A549 (cell line): ENCODE data around the gene TEKT5. TPM values are rescaled to one million over a fixed set of nuclear protein-coding genes. Genes with fewer than 3 reads are reported as not detected.

Experiments used
- ATAC-seq, 2 experiments: fragments of 200-7000 bp in 1 of 2; fragments of >200 bp in 1 of 2; cut with Nextera tagmentation in 1 of 2; cut with Tn5 transposase in 1 of 2; 3 replicates each; pipeline versions ENCODE4 v1.8.0 to v1.9.1; 2018 to 2020; ENCODE audit warnings: mild to moderate bottlenecking in 1 of 2, moderate library complexity in 1 of 2
- CTCF ChIA-PET: fragments of 300-600 bp; sonication (Branson Sonifier 250); formaldehyde crosslinking; extraction: SDS; loops from one replicate; lab custom pipeline; 2021; ENCODE audit warnings: antibody characterized with exemption, inconsistent platforms; lab: Yijun Ruan, JAX
- POLR2A ChIA-PET: fragments of 350-600 bp; formaldehyde crosslinking; extraction: SDS; loops from one replicate; lab custom pipeline; 2021; ENCODE audit warnings: antibody characterized with exemption, inconsistent platforms; lab: Yijun Ruan, JAX
- DNase-seq, 2 experiments: peaks; one replicate each; pipeline versions ENCODE4 v3.0.0 to v3.0.0-alpha.2; 2011 to 2016; ENCODE audit warnings: low read depth in 1 of 2, low spot score in 1 of 2
- FAIRE-seq: peaks from 2 replicates; lab custom pipeline; 2011; peaks lifted over from hg19 to GRCh38; lab: Jason Lieb, UNC
- H3K27ac ChIP-seq, 2 experiments: fragments of >200 bp; sonication (Bioruptor Twin); formaldehyde crosslinking; 3 replicates each; pipeline ENCODE4 v1.5.1; 2016 to 2017
- H3K4me1 ChIP-seq: fragments of >200 bp; sonication (Bioruptor Twin); formaldehyde crosslinking; 3 replicates; pipeline ENCODE4 v1.6.1; 2016
- H3K4me2 ChIP-seq: fragments of >200 bp; sonication (Bioruptor Twin); formaldehyde crosslinking; 3 replicates; pipeline ENCODE4 v1.6.1; 2016
- H3K4me3 ChIP-seq: fragments of >200 bp; sonication (Bioruptor Twin); formaldehyde crosslinking; 3 replicates; pipeline ENCODE4 v1.5.1; 2016
- H3K9me3 ChIP-seq: fragments of >200 bp; sonication (Bioruptor Twin); formaldehyde crosslinking; 3 replicates; pipeline ENCODE4 v1.6.1; 2016
- BHLHE40 ChIP-seq: IDR thresholded peaks from 2 replicates; pipeline ENCODE4 v1.6.1; 2012; ENCODE audit warnings: low read depth, low read length, inconsistent platforms
- CBX2 ChIP-seq: fragments of 200-600 bp; sonication (generic); IDR thresholded peaks from 2 replicates; pipeline ENCODE4 v1.6.1; 2016; ENCODE audit warnings: low read depth, mild to moderate bottlenecking, borderline replicate concordance
- CEBPB ChIP-seq, 2 experiments: fragments of >200 bp in 1 of 2; sonication (Bioruptor Twin) in 1 of 2; formaldehyde crosslinking in 1 of 2; IDR thresholded peaks; 2 replicates each; pipeline ENCODE4 v1.6.1; 2012 to 2016
- CTCF ChIP-seq: fragments of >200 bp; sonication (Bioruptor Twin); formaldehyde crosslinking; IDR thresholded peaks from 3 replicates; pipeline ENCODE4 v1.5.1; 2016
- EHF ChIP-seq: fragments of 250-450 bp; sonication (Bioruptor Pico); IDR thresholded peaks from 2 replicates; pipeline ENCODE4 v1.5.0; 2020; ENCODE audit warnings: mild to moderate bottlenecking
- FOSL2 ChIP-seq, 2 experiments: fragments of 450-650 bp in 1 of 2; fragments of >200 bp in 1 of 2; sonication (Bioruptor Twin) in 1 of 2; formaldehyde crosslinking; IDR thresholded peaks; 2 replicates each; pipeline versions ENCODE4 v1.5.0 to v1.6.1; 2016 to 2020; ENCODE audit warnings: mild to moderate bottlenecking in 1 of 2, moderate library complexity in 1 of 2
- FOXS1 ChIP-seq: fragments of 250-450 bp; sonication (Bioruptor Pico); IDR thresholded peaks from 2 replicates; pipeline ENCODE4 v1.5.0; 2020; ENCODE audit warnings: mild to moderate bottlenecking, moderate library complexity
- HOXA7 ChIP-seq: fragments of 250-450 bp; sonication (Bioruptor Pico); IDR thresholded peaks from 2 replicates; pipeline ENCODE4 v1.5.0; 2020; ENCODE audit warnings: mild to moderate bottlenecking, moderate library complexity
- HOXB13 ChIP-seq: fragments of 250-450 bp; sonication (Bioruptor Pico); IDR thresholded peaks from 2 replicates; pipeline ENCODE4 v1.5.0; 2020; ENCODE audit warnings: low read depth, mild to moderate bottlenecking, moderate library complexity
- JUNB ChIP-seq: fragments of >200 bp; sonication (Bioruptor Twin); formaldehyde crosslinking; IDR thresholded peaks from 2 replicates; pipeline ENCODE4 v1.6.1; 2016
- KDM1A ChIP-seq: fragments of 200-600 bp; sonication (generic); IDR thresholded peaks from 2 replicates; pipeline ENCODE4 v1.6.1; 2016; ENCODE audit warnings: low read depth, mild to moderate bottlenecking
- KDM5A ChIP-seq: fragments of 200-600 bp; sonication (generic); IDR thresholded peaks from 2 replicates; pipeline ENCODE4 v1.6.1; 2016; ENCODE audit warnings: antibody characterized with exemption, mild to moderate bottlenecking
- MAFK ChIP-seq: fragments of 450-650 bp; IDR thresholded peaks from 2 replicates; pipeline ENCODE4 v1.6.1; 2014; ENCODE audit not compliant: partially characterized antibody
- MYC ChIP-seq: IDR thresholded peaks from 2 replicates; pipeline ENCODE4 v1.6.1; 2012; ENCODE audit warnings: mild to moderate bottlenecking, inconsistent platforms, low read length, improper control_type of control experiment, borderline replicate concordance
- NR3C1 ChIP-seq: fragments of >200 bp; sonication (Bioruptor Twin); formaldehyde crosslinking; IDR thresholded peaks from 3 replicates; pipeline ENCODE4 v1.6.1; 2017
- PHF8 ChIP-seq: fragments of 200-600 bp; sonication (generic); IDR thresholded peaks from 2 replicates; pipeline ENCODE4 v1.6.1; 2016; ENCODE audit warnings: low read depth, mild to moderate bottlenecking, antibody characterized with exemption, moderate library complexity, borderline replicate concordance
- POLR2AphosphoS2 ChIP-seq: conservative IDR thresholded peaks from 2 replicates; pipeline ENCODE4 v1.6.1; 2012; ENCODE audit warnings: low read length, improper control_type of control experiment, inconsistent platforms
- RFX5 ChIP-seq: fragments of 450-650 bp; IDR thresholded peaks from 2 replicates; pipeline ENCODE4 v1.7.1; 2014; ENCODE audit warnings: antibody characterized with exemption, mild to moderate bottlenecking, moderate library complexity
- TP53 ChIP-seq: fragments of 250-450 bp; sonication (Bioruptor Pico); IDR thresholded peaks from 2 replicates; pipeline ENCODE4 v1.5.0; 2021; ENCODE audit warnings: mild to moderate bottlenecking, moderate library complexity
- USF2 ChIP-seq: fragments of 450-650 bp; IDR thresholded peaks from 2 replicates; pipeline ENCODE4 v1.6.1; 2014; ENCODE audit warnings: antibody characterized with exemption
- ZC3H11A ChIP-seq: fragments of 450-650 bp; IDR thresholded peaks from 2 replicates; pipeline ENCODE4 v1.6.1; 2014; ENCODE audit warnings: antibody characterized with exemption, mild to moderate bottlenecking
- ZFP36 ChIP-seq: fragments of 450-650 bp; IDR thresholded peaks from 2 replicates; pipeline ENCODE4 v1.6.1; 2014; ENCODE audit warnings: borderline replicate concordance; ENCODE audit not compliant: partially characterized antibody
- WGBS: methylation state at CpG from one replicate; pipeline ENCODE4 v1.1.6; 2017; ENCODE audit errors: missing lambda C conversion rate; 5-methylcytosine and 5-hydroxymethylcytosine counted together
- polyA plus RNA-seq, 4 experiments: library from polyadenylated mRNA; depleted of rRNA in 3 of 4; stranded (reverse); fragments of >200 nt; fragmentation: RNase III in 1 of 4; extraction: RNeasy Plus Mini Kit Qiagen cat#74134 plus additional on column Dnase treatment in 1 of 4; gene quantifications; 2 replicates in 3 of 4; 3 replicates in 1 of 4; pipeline ENCODE4 v1.2.3, GENCODE V29; 2011 to 2017
- TF ChIP-seq, protein P1 (sequence below): fragments of 200-600 bp; sonication (generic); IDR thresholded peaks from 2 replicates; pipeline ENCODE4 v1.6.1; 2016; ENCODE audit warnings: antibody characterized with exemption, mild to moderate bottlenecking, moderate library complexity
- TF ChIP-seq, protein P2 (sequence below): fragments of 250-450 bp; sonication (Bioruptor Pico); IDR thresholded peaks from 2 replicates; pipeline ENCODE4 v1.5.0; 2020; ENCODE audit warnings: low read depth, mild to moderate bottlenecking, moderate library complexity
- TF ChIP-seq, protein P3 (sequence below): fragments of 150-350 bp; IDR thresholded peaks from 2 replicates; pipeline ENCODE4 v1.6.1; 2014; ENCODE audit warnings: low read depth, mild to moderate bottlenecking, low read length

Gene TEKT5
- polyA plus RNA-seq, 2 of the 4 experiments (the other 2 are of a cell fraction): 0.14 TPM; not detected in 1

GRCh38 chr16:10579965-10580882 lies 114.5 kb downstream of the TEKT5 start, which contains the start of gene EMP2 (continued):
- TF ChIP-seq, protein P1, sequence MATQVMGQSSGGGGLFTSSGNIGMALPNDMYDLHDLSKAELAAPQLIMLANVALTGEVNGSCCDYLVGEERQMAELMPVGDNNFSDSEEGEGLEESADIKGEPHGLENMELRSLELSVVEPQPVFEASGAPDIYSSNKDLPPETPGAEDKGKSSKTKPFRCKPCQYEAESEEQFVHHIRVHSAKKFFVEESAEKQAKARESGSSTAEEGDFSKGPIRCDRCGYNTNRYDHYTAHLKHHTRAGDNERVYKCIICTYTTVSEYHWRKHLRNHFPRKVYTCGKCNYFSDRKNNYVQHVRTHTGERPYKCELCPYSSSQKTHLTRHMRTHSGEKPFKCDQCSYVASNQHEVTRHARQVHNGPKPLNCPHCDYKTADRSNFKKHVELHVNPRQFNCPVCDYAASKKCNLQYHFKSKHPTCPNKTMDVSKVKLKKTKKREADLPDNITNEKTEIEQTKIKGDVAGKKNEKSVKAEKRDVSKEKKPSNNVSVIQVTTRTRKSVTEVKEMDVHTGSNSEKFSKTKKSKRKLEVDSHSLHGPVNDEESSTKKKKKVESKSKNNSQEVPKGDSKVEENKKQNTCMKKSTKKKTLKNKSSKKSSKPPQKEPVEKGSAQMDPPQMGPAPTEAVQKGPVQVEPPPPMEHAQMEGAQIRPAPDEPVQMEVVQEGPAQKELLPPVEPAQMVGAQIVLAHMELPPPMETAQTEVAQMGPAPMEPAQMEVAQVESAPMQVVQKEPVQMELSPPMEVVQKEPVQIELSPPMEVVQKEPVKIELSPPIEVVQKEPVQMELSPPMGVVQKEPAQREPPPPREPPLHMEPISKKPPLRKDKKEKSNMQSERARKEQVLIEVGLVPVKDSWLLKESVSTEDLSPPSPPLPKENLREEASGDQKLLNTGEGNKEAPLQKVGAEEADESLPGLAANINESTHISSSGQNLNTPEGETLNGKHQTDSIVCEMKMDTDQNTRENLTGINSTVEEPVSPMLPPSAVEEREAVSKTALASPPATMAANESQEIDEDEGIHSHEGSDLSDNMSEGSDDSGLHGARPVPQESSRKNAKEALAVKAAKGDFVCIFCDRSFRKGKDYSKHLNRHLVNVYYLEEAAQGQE: no peak
- TF ChIP-seq CTCF (peak; percentile 67), KDM5A (no peak), USF2 (no peak), RFX5 (no peak), MAFK (no peak), PHF8 (peak; percentile 57; the same call in 1 of the 2 replicates), ZFP36 (no peak), HOXA7 (no peak), KDM1A (no peak), EHF (CRISPR knock-in tag) (no peak), CEBPB (IDR thresholded peaks at IDR 0.05) (no peak), TP53 (CRISPR knock-in tag) (no peak), CBX2 (no peak), NR3C1 (no peak), BHLHE40 (no peak)
- TF ChIP-seq, protein P2, sequence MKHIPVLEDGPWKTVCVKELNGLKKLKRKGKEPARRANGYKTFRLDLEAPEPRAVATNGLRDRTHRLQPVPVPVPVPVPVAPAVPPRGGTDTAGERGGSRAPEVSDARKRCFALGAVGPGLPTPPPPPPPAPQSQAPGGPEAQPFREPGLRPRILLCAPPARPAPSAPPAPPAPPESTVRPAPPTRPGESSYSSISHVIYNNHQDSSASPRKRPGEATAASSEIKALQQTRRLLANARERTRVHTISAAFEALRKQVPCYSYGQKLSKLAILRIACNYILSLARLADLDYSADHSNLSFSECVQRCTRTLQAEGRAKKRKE: no peak

- 0 out of 3 replicates have a peak, but pooled peaks cover 8% of the 10 kb centered on the region for H3K4me1 ChIP-seq
- ChIA-PET POLR2A (no interaction called here), CTCF (interaction anchor here (0.6 to 2.3 kb wide), 16 partner anchors 9 to 339 kb away, joined by 3 to 15 read pairs (median 4); no protein-coding TSS in a partner anchor)
- H3K4me2 ChIP-seq: peak overlapping the region; percentile 88
- no CpG with 5 or more reads among the region's 6 CpGs for WGBS
- no peaks in the 10 kb centered on the region for H3K9me3 ChIP-seq
- peak overlapping the region; percentile 89 to 95 for H3K27ac ChIP-seq
- ATAC-seq (peak in 1 of 2 experiments; percentile 23; a peak in 3 of 6 replicates), DNase-seq (no peak), FAIRE-seq (no peak)
- peak overlapping the region; percentile 89 for H3K4me3 ChIP-seq
- TF ChIP-seq, protein P2: no peak
- TF ChIP-seq HOXB13 (no peak), ZC3H11A (no peak), POLR2AphosphoS2 (no peak), HOXA7 (no peak), FOSL2 (IDR thresholded peaks at IDR 0.05) (no peak), FOSL2 (CRISPR knock-in tag; IDR thresholded peaks at IDR 0.05) (no peak), FOXS1 (CRISPR knock-in tag) (no peak), USF2 (no peak), MYC (no peak), JUNB (no peak)
- TF ChIP-seq, protein P3, sequence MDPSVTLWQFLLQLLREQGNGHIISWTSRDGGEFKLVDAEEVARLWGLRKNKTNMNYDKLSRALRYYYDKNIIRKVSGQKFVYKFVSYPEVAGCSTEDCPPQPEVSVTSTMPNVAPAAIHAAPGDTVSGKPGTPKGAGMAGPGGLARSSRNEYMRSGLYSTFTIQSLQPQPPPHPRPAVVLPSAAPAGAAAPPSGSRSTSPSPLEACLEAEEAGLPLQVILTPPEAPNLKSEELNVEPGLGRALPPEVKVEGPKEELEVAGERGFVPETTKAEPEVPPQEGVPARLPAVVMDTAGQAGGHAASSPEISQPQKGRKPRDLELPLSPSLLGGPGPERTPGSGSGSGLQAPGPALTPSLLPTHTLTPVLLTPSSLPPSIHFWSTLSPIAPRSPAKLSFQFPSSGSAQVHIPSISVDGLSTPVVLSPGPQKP: no peak
These were observed 115.2 kb downstream of the TEKT5 start for GRCh38 chr16:10579575-10579964.
